HG02938 (cell line): Measurements from ENCODE around the gene KCNMA1.
"Not testable (repeated sequence)": the region's sequence is repeated elsewhere in the genome, so short reads cannot be mapped to it uniquely, and the experiment has no call there.

Source experiments
- ATAC-seq: cut with Tn5 transposase; IDR thresholded peaks from one replicate; pipeline ENCODE4 v1.9.1; 2021; ENCODE audit warnings: mild to moderate bottlenecking, moderate library complexity; ENCODE audit not compliant: unreplicated experiment

The KCNMA1 gene

DNA sequence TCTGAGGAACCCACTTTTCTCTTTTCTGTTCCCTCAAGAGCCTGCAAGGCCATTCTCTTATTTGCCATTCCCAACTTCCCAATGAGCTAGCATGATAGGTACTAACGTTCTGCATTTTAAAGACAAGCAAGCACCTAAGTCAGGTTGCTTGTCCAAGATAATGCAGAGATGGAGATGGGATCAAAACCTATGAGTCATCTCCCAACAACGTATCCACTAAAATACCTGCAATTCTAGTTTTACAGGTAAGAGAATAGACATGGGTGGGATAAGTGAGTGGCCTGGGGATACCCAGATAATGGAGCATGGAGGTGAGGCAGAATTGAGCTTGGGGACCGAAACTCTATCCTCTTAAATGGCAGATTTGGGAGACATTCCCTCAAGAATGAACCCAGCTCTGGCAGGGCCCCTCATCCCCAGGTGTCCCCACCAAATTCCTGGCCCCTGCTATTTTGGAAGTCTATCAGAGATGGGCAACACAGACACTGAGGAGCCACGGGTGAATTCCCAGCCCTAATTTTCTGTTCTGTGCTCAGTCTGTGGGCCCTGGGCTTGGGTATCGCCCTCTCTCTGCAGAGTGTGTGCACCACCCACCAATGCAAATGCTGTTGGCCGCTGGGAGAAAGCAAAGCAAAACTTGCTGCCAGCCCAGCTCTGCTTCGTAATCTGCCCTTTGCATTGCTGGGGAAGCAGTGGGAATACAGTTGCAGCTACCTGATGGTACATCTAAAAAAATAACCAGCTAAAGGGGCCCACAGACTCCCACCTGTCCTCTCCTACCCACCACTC is 98.3 kb downstream of the KCNMA1 start:
- no peak for ATAC-seq

DNA sequence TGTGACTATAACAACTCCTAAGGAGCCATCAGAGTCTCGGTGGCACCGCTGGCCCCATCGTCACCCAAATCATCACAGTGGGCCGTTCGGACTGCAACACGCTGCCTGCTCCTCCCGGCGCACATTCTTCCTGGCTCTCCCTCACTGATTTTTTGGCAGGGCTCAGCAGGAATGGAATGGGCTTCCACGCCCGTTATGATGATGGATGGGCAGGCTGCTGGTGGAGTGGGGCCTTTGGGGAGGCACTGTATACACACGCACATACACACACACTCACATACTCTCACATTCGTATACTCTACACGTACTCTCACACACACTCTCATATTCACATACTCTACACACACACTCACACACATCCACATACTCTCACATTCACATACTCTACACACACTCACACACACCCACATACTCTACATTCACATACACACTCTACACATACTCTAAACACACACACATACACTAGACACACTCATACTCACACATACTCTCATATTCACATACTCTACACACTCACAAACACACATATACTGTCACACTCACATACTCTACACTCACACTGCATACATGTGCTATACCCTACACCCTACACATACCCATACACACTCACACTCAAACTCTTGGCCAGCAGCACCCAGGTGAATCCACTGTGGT is 99.8 kb downstream of the KCNMA1 start:
- ATAC-seq = no peak

DNA sequence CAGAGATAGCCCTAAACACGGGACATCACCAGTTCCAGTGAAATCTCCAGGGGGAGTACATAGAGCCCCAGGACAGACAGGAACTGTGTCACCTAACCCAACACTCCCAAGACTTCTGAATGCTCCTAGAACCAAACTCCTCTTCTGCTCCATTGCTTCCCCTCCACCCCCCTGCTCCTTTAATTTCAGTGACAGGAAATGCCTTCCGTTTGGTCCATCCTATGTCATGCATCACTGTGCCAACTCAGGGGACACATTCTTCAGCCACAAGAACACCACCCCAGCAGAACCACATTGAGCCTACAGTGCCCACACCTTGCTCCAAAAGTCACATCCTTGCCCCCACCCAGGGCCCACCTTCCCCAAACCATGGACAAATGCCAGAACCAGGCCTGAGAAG is 100.5 kb downstream of the KCNMA1 start:
- ATAC-seq = no peak

DNA sequence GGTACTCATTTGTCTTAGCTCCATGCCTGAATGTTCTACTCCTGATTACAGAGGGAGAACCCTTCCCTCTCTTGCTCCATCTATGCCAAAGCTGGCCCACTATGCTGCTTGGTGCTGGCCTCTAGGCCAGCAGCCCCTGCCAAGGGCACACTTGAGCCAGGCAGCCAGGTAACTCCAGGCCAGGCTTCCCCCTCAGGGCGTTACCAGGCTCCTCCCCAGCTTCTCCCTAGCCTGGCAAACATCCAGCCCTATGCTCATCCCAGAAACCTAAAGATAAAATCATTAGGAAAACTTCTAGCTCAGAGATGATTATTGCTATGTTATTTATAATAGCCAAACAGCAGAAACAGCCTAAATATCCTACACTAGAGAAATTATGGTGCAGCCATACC is 103.7 kb downstream of the KCNMA1 start:
- ATAC-seq = no peak

GRCh38 chr10:77533146-77533886 is 104.3 kb downstream of the KCNMA1 start:
- no peak for ATAC-seq

DNA sequence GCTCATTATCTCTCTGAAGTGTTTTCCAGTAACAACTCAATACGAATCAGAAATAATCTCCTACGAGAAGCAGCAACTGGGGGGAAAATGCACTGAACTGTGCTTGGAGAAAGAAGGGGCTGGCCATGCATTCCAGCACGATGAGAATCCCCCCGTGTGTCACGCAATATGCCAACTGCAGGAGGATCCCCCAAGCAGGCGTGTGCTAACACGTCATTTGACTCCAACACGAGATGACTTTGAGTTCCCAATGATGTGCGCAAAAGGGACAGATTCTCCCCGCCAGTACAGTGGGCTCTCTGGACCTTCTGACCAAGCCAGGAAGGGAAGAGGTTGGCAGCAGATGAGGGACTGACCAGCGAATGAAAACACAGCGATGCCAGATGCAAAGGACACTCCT is 105.5 kb downstream of the KCNMA1 start:
- no peak for ATAC-seq

DNA sequence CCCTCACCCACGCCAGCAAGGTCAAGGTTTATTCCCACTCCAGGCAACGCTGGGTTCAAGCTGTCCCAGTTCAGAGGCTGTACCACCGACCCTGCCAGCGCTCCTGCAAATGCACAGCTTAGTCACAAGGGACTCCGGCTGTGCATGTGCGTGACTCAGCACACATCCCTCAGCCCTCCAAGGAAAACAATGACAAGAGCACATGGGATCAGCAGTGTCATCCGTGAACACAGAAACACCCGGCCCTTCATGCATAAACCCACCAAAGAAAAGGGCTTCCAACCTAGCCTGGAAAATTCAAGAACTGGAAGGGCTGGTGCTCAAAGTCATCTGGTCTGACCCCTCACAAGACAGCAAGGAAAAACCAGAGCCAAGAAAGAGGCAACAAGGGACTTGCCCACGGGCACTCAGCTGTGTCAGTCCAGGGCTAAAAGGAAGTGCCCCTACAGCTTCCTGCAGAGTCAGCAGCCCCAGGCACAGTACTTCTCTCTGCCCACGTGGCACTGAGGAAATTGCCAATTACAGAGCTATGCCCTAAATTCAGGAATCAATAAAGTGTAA is 106.1 kb downstream of the KCNMA1 start:
- no peak for ATAC-seq

DNA sequence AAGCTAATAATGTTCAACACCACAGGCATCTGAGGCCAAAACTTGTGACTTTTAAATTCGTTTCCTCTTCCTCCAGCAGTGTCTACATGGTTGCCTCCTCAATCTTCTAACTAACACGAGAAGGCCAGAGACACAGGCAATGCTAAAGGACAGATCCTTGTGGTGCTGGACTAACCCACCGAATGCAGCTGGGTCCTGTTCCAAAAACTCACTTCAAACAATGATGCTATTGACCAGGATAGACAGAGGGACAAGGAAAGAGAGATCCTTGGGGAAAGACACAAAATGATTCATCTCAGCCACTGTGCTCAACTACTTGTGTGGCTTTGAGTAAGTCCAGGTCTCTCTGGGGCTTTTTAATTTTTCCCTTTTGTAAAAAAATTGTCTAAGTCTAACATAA is 107.6 kb downstream of the KCNMA1 start:
- ATAC-seq = no peak

GRCh38 chr10:77529050-77529576 is 108.5 kb downstream of the KCNMA1 start:
- ATAC-seq = no peak

- ATAC-seq = no peak
Observed at GRCh38 chr10:77527839-77528238, 109.8 kb downstream of the KCNMA1 start.

DNA sequence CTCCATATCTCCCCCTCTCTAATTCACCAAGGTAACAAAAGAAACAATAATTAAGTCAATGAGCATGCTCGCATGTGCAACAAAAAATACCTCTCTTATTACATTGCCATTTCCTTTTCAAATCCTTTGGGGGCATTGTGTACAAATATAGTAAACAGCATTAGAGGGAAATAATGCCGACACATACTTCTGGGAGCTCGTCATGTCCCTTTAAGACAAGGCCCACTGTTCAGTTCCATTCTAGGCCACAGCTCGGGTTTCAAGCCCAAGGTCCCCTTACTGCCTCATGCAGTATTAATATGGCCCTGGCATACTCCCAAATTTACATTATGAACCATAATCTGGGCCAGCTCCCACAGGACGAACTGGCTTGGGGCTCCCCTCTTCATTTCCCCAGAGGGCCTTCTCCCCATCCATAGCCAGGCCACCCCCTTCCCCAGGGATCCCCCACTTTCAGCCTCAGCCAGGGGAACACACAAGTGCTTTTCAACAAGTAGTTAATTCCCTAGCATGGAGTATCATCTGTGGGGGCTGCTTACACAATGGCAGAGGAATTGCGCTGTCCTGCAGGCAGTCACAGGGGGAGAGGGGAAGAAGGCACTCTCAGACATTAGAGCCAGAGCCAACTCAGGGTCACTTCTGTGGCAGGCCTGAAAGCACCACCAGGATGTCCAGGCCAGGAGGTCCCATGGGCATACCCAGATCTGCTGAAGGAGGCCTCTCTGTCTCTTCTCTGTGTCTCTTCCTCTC is 110.6 kb downstream of the KCNMA1 start:
- no peak for ATAC-seq

DNA sequence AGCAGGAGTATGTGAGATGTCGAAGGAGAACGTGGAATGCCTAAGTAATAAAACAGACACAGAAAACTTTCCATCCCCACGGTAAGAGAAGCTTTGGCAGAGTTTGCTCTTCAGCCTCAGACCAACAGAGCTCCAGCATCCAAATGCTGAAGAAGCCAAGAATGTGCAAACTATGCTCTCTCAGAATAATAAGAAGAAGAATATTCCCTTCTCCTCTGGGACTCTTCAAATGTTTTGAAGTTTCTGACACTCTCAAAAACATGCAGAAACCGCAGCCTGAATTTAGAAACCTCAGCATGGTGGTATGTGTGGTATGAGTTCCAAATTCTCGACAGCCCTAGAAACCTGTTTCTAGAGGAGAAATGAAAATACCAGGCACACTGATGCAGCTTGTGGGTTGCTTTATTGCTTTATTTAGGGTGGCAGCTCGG is 113.3 kb downstream of the KCNMA1 start:
- no peak for ATAC-seq

DNA sequence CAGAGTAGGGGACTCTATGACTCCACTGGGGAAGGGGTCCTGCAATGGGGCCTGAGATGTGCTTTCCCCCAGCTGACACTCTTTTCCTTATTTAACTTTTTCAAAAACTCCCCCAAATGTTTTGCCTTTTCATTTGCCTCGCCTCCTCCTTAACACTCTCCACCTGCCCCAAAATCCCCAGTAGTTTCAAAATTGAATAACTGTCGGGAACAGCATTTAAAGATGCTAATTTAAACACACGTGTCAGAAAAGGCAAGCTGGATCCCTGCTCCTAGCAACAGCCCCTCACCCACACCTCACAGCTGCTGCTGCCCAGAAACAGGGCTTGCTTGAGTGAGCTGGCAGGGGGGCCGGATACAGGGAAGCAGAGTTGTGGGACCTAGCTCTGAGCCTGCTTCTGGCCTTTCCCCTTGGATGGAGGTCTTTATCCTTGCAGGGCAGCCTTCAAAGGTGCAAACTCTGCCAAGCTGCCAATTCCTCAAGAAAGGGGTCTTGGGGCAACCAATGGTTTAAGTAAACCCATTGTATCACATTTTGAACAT is 115.3 kb downstream of the KCNMA1 start:
- no peak for ATAC-seq

DNA sequence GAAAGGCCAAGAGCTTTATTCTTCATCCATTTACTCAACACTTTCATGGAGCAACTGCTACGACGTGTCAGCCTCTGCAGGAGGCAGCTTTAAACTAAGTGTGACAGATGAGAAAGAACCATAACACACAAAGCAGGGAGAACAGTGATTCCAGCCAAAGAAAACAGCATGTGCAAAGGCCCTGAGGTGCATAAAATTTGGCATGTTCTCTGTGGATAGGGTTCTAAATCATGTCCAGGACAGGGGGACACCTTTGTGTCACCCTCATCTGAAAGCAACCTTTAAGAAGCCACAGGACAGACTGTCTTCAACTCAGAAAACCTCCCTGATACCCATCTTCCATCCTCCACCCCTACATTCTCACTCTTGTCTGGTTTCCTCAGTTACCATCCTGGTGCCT is 116.6 kb downstream of the KCNMA1 start:
- ATAC-seq = no peak

- ATAC-seq = no peak
Observed at GRCh38 chr10:77520290-77520689, 117.3 kb downstream of the KCNMA1 start.

GRCh38 chr10:77519791-77520190 is 117.8 kb downstream of the KCNMA1 start:
- not testable (repeated sequence) for ATAC-seq

- no peak for ATAC-seq
Observed at GRCh38 chr10:77518910-77519274, 118.7 kb downstream of the KCNMA1 start.

GRCh38 chr10:77518241-77518909 is 119.2 kb downstream of the KCNMA1 start:
- no peak for ATAC-seq

- ATAC-seq = no peak
Observed at GRCh38 chr10:77516575-77516974, 121.0 kb downstream of the KCNMA1 start.

DNA sequence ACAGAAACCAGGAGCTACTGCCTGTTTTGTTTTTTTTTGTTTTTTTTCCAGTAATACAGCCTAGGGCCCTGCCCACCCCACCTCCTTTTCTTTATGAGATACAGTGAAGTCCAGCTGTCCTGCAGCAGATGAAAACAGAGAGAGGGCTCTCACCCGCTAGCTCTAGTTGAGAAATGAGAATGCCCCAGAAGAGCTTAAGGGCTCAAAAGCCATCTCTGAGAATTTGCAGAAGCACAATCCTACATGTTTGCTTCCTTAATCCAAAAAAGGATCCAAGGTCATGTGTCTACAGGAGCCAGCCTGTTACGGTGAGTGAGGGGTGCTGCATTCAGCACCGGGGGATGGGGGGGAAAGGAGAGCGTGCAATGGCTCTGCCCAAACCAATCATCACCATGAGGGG is 122.7 kb downstream of the KCNMA1 start:
- ATAC-seq = no peak
